ENCODE data around the gene SEC61A1. TPM values are rescaled to one million over a fixed set of nuclear protein-coding genes. Genes with fewer than 3 reads are reported as not detected.
A peak's percentile ranks its signal among the peaks of the same experiment; 100 is the strongest.

SEC61A1 gene
- total RNA-seq, 1 experiment from 2014 or later = 182 TPM

DNA sequence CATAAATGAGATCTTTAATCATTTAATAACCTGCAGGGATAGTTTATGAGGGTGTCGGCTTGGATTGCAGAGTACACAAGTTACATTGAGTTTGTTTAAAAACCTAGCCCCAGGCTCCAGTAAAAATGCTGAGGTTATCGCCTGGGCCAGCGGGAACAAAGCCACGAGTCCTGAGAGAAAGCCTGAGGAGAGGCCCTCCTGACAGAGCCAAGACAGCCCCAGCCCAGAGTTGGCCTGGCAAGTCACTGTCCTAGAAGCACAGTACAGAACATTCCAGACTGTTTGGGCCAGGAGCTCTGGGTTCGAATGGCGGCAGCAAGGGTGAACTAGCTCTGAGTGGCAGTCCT is 32.4 kb downstream of the SEC61A1 start:
- H3F3A ChIP-seq (ENCODE audit: low read length, unreplicated experiment) = no peaks in the 10 kb centered on the region
- POLR2A ChIA-PET (ENCODE audit: unreplicated experiment) = no interaction called here
- no peak overlapping the region for H3K4me2 ChIP-seq (ENCODE audit: low read length)
- no peak overlapping the region for H3K4me3 ChIP-seq (ENCODE audit: low read length)
- intact Hi-C loops (cut with micrococcal nuclease) = no loop called here
- no peaks in the 10 kb centered on the region for H3K27me3 ChIP-seq (ENCODE audit: low read length)
- H3K36me3 ChIP-seq (ENCODE audit: low read depth, low read length) = peaks cover 8% of the 10 kb centered on the region; the same call in 1 of the 2 replicates
- H3K79me2 ChIP-seq (ENCODE audit: low read length) = no peaks in the 10 kb centered on the region
- H2AFZ ChIP-seq (ENCODE audit: low read length) = no peak overlapping the region
- H3K9me2 ChIP-seq (replicated peaks; ENCODE audit: low read length) = no peaks in the 10 kb centered on the region
- ATAC-seq (peak; percentile 59), DNase-seq (no peak)
- no peak overlapping the region for H3K27ac ChIP-seq (ENCODE audit: low read length)
- peaks cover 13% of the 10 kb centered on the region for H3K4me1 ChIP-seq (ENCODE audit: insufficient read depth, low read length)
- no peaks in the 10 kb centered on the region for H3K9me3 ChIP-seq (ENCODE audit: low read length)
- TF ChIP-seq, protein P1, sequence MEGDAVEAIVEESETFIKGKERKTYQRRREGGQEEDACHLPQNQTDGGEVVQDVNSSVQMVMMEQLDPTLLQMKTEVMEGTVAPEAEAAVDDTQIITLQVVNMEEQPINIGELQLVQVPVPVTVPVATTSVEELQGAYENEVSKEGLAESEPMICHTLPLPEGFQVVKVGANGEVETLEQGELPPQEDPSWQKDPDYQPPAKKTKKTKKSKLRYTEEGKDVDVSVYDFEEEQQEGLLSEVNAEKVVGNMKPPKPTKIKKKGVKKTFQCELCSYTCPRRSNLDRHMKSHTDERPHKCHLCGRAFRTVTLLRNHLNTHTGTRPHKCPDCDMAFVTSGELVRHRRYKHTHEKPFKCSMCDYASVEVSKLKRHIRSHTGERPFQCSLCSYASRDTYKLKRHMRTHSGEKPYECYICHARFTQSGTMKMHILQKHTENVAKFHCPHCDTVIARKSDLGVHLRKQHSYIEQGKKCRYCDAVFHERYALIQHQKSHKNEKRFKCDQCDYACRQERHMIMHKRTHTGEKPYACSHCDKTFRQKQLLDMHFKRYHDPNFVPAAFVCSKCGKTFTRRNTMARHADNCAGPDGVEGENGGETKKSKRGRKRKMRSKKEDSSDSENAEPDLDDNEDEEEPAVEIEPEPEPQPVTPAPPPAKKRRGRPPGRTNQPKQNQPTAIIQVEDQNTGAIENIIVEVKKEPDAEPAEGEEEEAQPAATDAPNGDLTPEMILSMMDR (conservative IDR thresholded peaks at IDR 0.05; ENCODE audit: low read depth, low read length) = no peak
- no peak for TF ChIP-seq EZH2phosphoT487 (IDR thresholded peaks at IDR 0.05; ENCODE audit: borderline replicate concordance, low read length)
- TF ChIP-seq EZH2 (IDR thresholded peaks at IDR 0.05; ENCODE audit: low read length, unreplicated experiment) = no peak
- no peak overlapping the region for H3K9ac ChIP-seq (ENCODE audit: low read length)
- no TSS peak for BruUV-seq (replicated peaks)
- CTCF ChIA-PET = no interaction called here
- no peaks in the 10 kb centered on the region for H4K20me1 ChIP-seq (ENCODE audit: low read length)

DNA sequence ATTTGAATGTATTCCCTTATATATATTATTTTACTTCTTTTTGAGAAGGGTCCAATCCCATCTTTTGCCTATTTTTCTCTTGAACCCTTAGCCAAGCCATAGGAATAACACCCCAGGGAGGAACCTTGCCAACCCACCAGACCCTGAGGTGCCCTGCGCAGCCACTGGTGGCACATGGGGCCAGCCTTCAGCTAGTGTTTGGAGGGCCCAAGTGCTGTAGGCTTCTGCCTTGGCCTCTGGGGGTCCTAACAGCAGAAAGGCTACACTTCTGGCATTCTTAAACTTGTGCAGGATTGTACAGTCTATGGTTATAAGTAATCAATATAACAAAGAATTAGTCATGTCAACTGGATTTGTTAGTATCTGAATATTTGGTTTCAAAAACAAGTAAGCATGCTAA is 36.9 kb downstream of the SEC61A1 start:
- H3K9ac ChIP-seq (ENCODE audit: low read length) = no peak overlapping the region
- no peaks in the 10 kb centered on the region for H3K79me2 ChIP-seq (ENCODE audit: low read length)
- BruUV-seq (replicated peaks) = no TSS peak
- no peak for DNase-seq
- H3K9me3 ChIP-seq (ENCODE audit: low read length) = no peaks in the 10 kb centered on the region
- no peak for ATAC-seq
- no peak overlapping the region for H3K27ac ChIP-seq (ENCODE audit: low read length)
- H3K4me2 ChIP-seq (ENCODE audit: low read length) = no peak overlapping the region
- no peaks in the 10 kb centered on the region for H3F3A ChIP-seq (ENCODE audit: low read length, unreplicated experiment)
- H3K9me2 ChIP-seq (replicated peaks; ENCODE audit: low read length) = no peaks in the 10 kb centered on the region
- H3K4me3 ChIP-seq (ENCODE audit: low read length) = no peak overlapping the region
- POLR2A ChIA-PET (ENCODE audit: unreplicated experiment) = no interaction called here
- CTCF ChIA-PET = interaction anchor here (0.6 kb wide), 1 partner anchor 16 kb away, joined by 4 read pairs; no protein-coding TSS in a partner anchor
- peaks cover 8% of the 10 kb centered on the region; the same call in 1 of the 2 replicates for H3K36me3 ChIP-seq (ENCODE audit: low read depth, low read length)
- TF ChIP-seq, protein P1 (conservative IDR thresholded peaks at IDR 0.05; ENCODE audit: low read depth, low read length) = no peak
- no peak for TF ChIP-seq EZH2phosphoT487 (IDR thresholded peaks at IDR 0.05; ENCODE audit: borderline replicate concordance, low read length)
- TF ChIP-seq EZH2 (IDR thresholded peaks at IDR 0.05; ENCODE audit: low read length, unreplicated experiment) = no peak
- H3K27me3 ChIP-seq (ENCODE audit: low read length) = no peaks in the 10 kb centered on the region
- intact Hi-C loops (cut with micrococcal nuclease) = no loop called here
- H2AFZ ChIP-seq (ENCODE audit: low read length) = no peak overlapping the region
- no peaks in the 10 kb centered on the region for H4K20me1 ChIP-seq (ENCODE audit: low read length)
- no peaks in the 10 kb centered on the region for H3K4me1 ChIP-seq (ENCODE audit: insufficient read depth, low read length)

DNA sequence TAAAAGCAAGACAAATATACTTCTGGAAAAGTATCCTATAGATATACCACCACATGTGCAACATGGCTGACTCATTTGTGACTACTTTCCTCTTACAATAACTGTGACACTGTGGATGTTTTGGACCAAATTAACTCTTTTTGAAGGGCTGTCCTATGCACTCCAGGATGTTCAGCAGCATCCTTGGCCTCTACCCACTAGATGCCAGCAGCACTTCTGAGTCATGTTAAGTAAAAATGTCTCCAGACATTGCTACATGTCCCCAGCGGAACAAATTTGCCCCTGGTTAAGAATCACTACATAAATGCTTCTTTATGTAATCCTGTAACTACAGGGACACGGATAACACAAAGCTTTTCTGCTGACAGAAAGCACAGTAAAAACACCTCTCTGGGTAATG is 39.3 kb downstream of the SEC61A1 start:
- TF ChIP-seq EZH2 (IDR thresholded peaks at IDR 0.05; ENCODE audit: low read length, unreplicated experiment) (no peak), EZH2phosphoT487 (IDR thresholded peaks at IDR 0.05; ENCODE audit: borderline replicate concordance, low read length) (no peak)
- TF ChIP-seq, protein P1 (conservative IDR thresholded peaks at IDR 0.05; ENCODE audit: low read depth, low read length) = no peak
- H3K9ac ChIP-seq (ENCODE audit: low read length) = no peak overlapping the region
- H4K20me1 ChIP-seq (ENCODE audit: low read length) = no peaks in the 10 kb centered on the region
- H3K9me2 ChIP-seq (replicated peaks; ENCODE audit: low read length) = no peaks in the 10 kb centered on the region
- ATAC-seq = no peak
- H3K4me3 ChIP-seq (ENCODE audit: low read length) = no peak overlapping the region
- H3K36me3 ChIP-seq (ENCODE audit: low read depth, low read length) = peaks cover 8% of the 10 kb centered on the region; the same call in 1 of the 2 replicates
- no peaks in the 10 kb centered on the region for H3F3A ChIP-seq (ENCODE audit: low read length, unreplicated experiment)
- no peaks in the 10 kb centered on the region for H3K9me3 ChIP-seq (ENCODE audit: low read length)
- ChIA-PET POLR2A (ENCODE audit: unreplicated experiment) (no interaction called here), CTCF (interaction anchor here (0.7 kb wide), 1 partner anchor 398 kb away, joined by 3 read pairs; no protein-coding TSS in a partner anchor)
- peaks cover 6% of the 10 kb centered on the region for H3K4me1 ChIP-seq (ENCODE audit: insufficient read depth, low read length)
- no peaks in the 10 kb centered on the region for H3K79me2 ChIP-seq (ENCODE audit: low read length)
- no peak overlapping the region for H2AFZ ChIP-seq (ENCODE audit: low read length)
- H3K27me3 ChIP-seq (ENCODE audit: low read length) = no peaks in the 10 kb centered on the region
- DNase-seq = no peak
- BruUV-seq (replicated peaks) = no TSS peak
- H3K27ac ChIP-seq (ENCODE audit: low read length) = no peak overlapping the region
- intact Hi-C loops (cut with micrococcal nuclease) = no loop called here
- H3K4me2 ChIP-seq (ENCODE audit: low read length) = no peak overlapping the region
